ENCODE measurements around the gene PKP4.

Gene PKP4

GRCh38 chr2:158519481-158519880, 62.7 kb downstream of the PKP4 start:
- Mint-ChIP-seq H3K9me3 (no peaks in the 10 kb centered on the region), H3K4me1 (ENCODE audit: low read depth) (peaks cover 13% of the 10 kb centered on the region), H3K27me3 (no peaks in the 10 kb centered on the region), H3K36me3 (ENCODE audit: low read depth) (peaks cover 6% of the 10 kb centered on the region), H3K27ac (peak overlapping the region; percentile 6), H3K4me3 (no peak overlapping the region)
- intact Hi-C loops (cut with micrococcal nuclease), result no loop called here

DNA sequence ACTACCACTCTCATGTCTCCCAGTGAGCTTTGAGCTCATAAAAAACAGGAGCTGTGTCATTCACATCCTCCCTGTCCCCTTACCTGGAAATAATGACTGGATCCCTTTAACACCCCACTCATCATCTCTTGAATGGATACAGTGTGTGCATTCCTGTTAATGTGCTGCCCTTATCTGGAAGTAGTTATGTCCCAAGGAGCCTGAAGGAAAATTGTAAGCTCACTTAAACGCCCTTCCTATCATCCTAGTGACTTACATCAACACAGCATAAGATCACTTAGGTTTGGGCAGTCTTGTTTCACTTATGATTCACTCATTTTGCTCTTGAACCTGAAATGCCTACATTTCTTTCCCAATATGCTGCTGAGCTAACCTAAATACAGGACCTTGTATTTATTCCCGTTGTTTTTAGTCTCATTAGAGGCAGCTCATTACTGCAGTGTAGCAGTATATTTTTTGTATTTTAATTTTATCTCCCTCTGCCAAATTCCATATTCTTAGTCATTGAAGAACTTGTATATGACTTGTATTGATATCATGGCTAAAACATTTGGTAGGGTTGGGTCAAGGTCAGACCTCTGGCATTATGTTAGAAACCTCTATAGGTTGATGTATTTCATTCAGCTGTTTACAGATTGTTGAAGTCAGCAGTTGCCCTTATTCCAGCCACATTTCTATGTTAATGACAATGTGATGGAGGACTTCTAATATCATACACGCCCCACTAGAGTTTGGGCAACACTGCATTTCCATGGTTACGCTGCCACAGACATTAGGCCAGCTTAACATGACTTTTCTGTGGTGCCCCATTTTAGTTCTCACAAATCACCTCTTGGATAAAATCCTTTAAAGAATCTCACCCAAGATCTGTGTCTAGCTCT, 72.9 kb downstream of the PKP4 start:
- intact Hi-C loops (cut with micrococcal nuclease), result no loop called here
- Mint-ChIP-seq H3K27me3 (no peaks in the 10 kb centered on the region), H3K4me1 (ENCODE audit: low read depth) (no peaks in the 10 kb centered on the region), H3K9me3 (no peaks in the 10 kb centered on the region), H3K27ac (no peak overlapping the region), H3K4me3 (no peak overlapping the region), H3K36me3 (ENCODE audit: low read depth) (no peaks in the 10 kb centered on the region)

DNA sequence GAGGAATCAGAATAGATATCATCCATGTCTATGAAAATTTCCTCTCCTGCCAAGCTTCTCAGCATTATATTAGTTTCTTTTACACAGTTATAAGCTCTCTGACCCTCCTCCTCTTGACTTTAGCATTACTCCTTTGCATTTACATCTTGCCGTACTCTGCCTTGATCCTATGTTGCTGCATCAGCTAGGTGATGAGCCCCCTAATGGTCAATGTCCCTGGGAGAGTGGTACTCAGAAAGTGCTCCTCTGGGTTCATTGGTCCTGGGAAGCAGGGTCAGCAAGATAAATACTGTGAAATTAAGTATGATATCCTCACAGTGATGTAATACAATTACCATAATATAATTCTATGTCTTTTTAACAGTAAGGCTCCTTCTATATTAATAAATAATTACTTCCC, 74.1 kb downstream of the PKP4 start:
- intact Hi-C loops (cut with micrococcal nuclease), result no loop called here
- Mint-ChIP-seq H3K36me3 (ENCODE audit: low read depth) (no peaks in the 10 kb centered on the region), H3K9me3 (no peaks in the 10 kb centered on the region), H3K27ac (no peak overlapping the region), H3K4me3 (no peak overlapping the region), H3K27me3 (no peaks in the 10 kb centered on the region), H3K4me1 (ENCODE audit: low read depth) (no peaks in the 10 kb centered on the region)

DNA sequence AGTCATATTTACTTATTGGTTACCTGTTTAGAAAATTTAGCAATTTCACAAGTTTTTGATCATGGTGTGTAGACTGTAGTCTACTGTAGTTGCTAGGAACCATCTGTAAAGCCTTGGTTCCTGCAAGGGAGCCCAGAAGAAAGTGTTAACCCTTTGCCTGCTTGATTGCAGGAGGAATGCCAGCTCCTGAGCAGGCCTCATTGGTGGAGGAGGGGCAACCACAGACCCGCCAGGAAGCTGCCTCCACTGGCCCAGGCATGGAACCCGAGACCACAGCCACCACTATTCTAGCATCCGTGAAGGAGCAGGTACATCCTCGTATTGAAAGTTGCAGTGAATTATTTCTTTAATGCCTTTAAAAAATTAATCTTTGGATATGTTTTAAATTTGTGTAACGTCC, 76.3 kb downstream of the PKP4 start:
- Mint-ChIP-seq H3K4me3 (no peak overlapping the region), H3K36me3 (ENCODE audit: low read depth) (no peaks in the 10 kb centered on the region)

GRCh38 chr2:158539176-158540005, 82.6 kb downstream of the PKP4 start:
- Mint-ChIP-seq H3K4me1 (ENCODE audit: low read depth) (peaks cover under 1% of the 10 kb centered on the region), H3K36me3 (ENCODE audit: low read depth) (no peaks in the 10 kb centered on the region), H3K27me3 (no peaks in the 10 kb centered on the region), H3K9me3 (no peaks in the 10 kb centered on the region), H3K4me3 (no peak overlapping the region), H3K27ac (no peak overlapping the region)
- intact Hi-C loops (cut with micrococcal nuclease), result no loop called here

More for the DNA sequence above, 76.3 kb downstream of the PKP4 start:
- Mint-ChIP-seq H3K4me1 (ENCODE audit: low read depth) (no peaks in the 10 kb centered on the region), H3K9me3 (no peaks in the 10 kb centered on the region), H3K27me3 (no peaks in the 10 kb centered on the region), H3K27ac (no peak overlapping the region)
- intact Hi-C loops (cut with micrococcal nuclease), result no loop called here

DNA sequence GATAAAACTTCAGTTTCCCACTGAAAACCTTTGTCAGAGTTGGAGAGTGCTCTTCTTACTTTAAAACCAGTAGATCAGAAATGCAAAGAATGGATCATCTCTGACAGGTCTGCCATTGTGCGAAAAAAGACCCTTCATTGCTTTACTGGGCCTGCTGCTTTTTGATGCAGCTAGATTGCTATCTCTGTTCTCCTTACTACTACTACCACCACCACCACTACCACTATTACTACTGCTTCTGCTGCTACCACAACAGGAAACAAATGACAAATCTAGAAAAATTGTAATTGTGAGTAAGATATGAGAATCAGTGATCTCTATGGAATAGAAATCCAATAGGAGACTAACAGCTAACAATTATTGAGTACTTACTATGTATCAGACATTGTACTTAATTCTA, 85.8 kb downstream of the PKP4 start:
- Mint-ChIP-seq H3K4me3 (no peak overlapping the region), H3K27me3 (no peaks in the 10 kb centered on the region), H3K9me3 (no peaks in the 10 kb centered on the region), H3K4me1 (ENCODE audit: low read depth) (peaks cover 10% of the 10 kb centered on the region), H3K27ac (no peak overlapping the region), H3K36me3 (ENCODE audit: low read depth) (no peaks in the 10 kb centered on the region)
- intact Hi-C loops (cut with micrococcal nuclease), result no loop called here

DNA sequence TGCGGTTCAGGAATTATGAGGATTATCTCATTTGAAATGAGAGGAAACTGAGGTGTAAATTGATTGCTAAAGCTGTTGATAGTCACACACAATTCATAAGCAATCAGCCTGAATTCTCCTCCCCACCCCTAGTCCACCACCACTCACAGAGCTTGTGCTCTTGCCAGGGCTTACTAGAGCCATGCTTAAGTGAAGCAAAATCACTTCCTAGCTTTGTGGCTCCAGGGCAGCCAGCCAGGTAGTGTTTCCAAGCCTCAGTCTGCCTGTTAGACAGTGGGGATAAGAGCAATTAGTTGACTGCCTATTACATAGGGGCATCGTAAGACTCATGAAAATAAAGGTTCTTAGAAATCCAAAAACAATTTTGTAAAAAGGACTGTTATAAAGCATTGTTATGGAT, 87.2 kb downstream of the PKP4 start:
- H3K27me3 Mint-ChIP-seq, result no peaks in the 10 kb centered on the region

DNA sequence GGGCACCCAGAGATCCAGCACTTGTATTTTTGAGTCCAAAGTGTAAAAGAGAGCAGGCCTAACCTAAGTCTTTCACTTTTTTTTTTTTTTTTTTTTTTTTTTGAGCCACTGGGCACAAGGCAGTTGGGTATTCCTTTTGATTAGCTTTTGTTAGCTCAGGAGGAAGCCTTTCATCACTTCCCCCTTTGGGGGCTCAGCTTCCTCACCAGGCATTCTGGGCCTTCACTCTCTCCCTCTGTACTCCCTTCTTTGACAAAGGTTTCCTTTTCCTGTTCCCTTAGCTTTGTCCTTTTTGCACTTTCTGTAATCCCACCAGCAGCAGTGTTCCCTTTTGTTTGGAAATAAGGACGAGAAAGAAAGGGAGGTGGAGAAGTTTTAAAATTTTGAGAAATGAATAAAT, 88.2 kb downstream of the PKP4 start:
- H3K27me3 Mint-ChIP-seq, result no peaks in the 10 kb centered on the region
- intact Hi-C loops (cut with micrococcal nuclease), result no loop called here
- no peaks in the 10 kb centered on the region for H3K9me3 Mint-ChIP-seq
- no peak overlapping the region for H3K27ac Mint-ChIP-seq
- H3K4me3 Mint-ChIP-seq, result no peak overlapping the region
- peaks cover 10% of the 10 kb centered on the region for H3K4me1 Mint-ChIP-seq (ENCODE audit: low read depth)
- peaks cover 6% of the 10 kb centered on the region for H3K36me3 Mint-ChIP-seq (ENCODE audit: low read depth)

More for the DNA sequence above, 87.2 kb downstream of the PKP4 start:
- Mint-ChIP-seq H3K27ac (no peak overlapping the region), H3K4me1 (ENCODE audit: low read depth) (peaks cover 10% of the 10 kb centered on the region), H3K4me3 (no peak overlapping the region), H3K36me3 (ENCODE audit: low read depth) (peaks cover 6% of the 10 kb centered on the region), H3K9me3 (no peaks in the 10 kb centered on the region)
- intact Hi-C loops (cut with micrococcal nuclease), result no loop called here

DNA sequence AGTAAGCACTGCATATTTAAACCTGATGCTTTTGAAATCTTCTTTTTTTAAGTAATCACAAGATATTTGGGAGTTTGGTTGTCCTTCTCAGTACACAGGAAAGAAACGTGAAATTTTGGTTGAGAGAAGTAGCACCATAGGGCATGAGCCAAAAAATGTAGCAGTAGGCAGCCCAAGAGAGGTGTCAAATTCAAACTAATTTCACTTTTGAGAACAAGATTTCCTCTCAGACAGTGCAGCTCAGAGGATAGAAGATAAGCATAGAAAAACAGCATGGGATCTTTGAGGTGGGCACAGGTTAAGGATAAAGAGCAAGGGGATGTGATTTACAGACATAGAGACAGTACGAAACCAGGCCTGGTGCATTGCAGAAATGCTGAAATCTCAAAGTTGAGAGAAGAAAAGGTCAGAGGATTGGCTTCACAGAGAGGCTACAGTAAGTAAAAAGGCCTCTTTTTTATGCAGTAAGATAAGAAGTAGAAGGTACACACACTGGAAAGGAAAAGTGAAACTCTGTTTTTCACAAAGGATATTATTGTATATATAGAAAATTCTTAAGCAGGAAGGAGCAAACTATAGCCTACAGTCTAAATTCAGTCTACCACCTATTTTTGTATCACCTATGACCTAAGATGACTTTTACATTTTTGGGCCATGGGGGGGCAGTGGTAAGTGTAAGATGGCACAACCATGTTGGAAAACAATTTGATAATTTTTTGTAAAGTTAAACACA, 89.8 kb downstream of the PKP4 start:
- H3K4me3 Mint-ChIP-seq, result no peak overlapping the region
- no peak overlapping the region for H3K27ac Mint-ChIP-seq
- intact Hi-C loops (cut with micrococcal nuclease), result no loop called here
- H3K36me3 Mint-ChIP-seq (ENCODE audit: low read depth), result peaks cover 6% of the 10 kb centered on the region
- H3K9me3 Mint-ChIP-seq, result no peaks in the 10 kb centered on the region
- no peaks in the 10 kb centered on the region for H3K27me3 Mint-ChIP-seq
- H3K4me1 Mint-ChIP-seq (ENCODE audit: low read depth), result peaks cover 10% of the 10 kb centered on the region

- Mint-ChIP-seq H3K27me3 (no peaks in the 10 kb centered on the region), H3K4me3 (no peak overlapping the region), H3K9me3 (no peaks in the 10 kb centered on the region), H3K27ac (no peak overlapping the region), H3K36me3 (ENCODE audit: low read depth) (peaks cover 6% of the 10 kb centered on the region), H3K4me1 (ENCODE audit: low read depth) (no peaks in the 10 kb centered on the region)
- intact Hi-C loops (cut with micrococcal nuclease), result no loop called here
These were observed 96.5 kb downstream of the PKP4 start for GRCh38 chr2:158553257-158553656.

DNA sequence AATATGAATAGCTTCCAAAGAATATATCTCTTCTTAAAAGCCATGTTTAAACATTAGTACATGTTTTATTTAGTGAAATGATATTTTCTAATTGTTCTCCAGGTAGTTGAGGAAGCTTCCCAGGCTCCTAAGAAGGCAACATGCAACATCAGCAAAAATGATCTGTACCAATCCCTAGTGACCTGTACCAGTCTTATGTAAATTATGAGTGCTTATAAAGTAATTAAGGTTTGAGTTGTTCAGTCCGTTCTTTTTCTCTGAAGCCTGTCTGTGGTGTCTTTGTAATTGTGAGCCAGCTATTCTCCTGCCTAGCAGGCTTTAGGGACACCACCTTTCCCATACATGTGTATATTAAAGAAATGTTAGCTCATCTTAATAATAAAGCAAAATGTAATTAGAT, 98.2 kb downstream of the PKP4 start:
- intact Hi-C loops (cut with micrococcal nuclease), result no loop called here
- H3K27me3 Mint-ChIP-seq, result no peaks in the 10 kb centered on the region
- no peak overlapping the region for H3K27ac Mint-ChIP-seq
- H3K9me3 Mint-ChIP-seq, result no peaks in the 10 kb centered on the region
- no peaks in the 10 kb centered on the region for H3K4me1 Mint-ChIP-seq (ENCODE audit: low read depth)
- no peak overlapping the region for H3K4me3 Mint-ChIP-seq
- H3K36me3 Mint-ChIP-seq (ENCODE audit: low read depth), result no peaks in the 10 kb centered on the region

DNA sequence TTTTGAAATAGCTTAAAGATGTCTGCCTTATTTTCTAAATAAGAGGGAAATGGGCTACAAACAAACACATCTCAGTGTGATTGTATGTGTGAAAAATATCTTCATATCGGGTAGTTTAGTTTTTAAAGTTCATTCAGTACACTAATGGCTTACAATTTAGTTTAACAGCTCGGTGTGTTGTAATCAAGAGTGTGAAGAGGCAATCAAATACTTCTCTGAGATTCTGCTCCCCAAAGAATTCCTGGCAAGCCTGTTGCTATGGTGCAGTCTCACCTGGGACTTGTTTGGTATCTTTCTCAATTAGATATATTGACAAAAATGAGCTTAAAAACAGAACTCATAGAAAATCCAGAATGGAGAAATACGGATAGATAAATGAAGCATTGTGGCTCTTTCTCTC, 99.4 kb downstream of the PKP4 start:
- Mint-ChIP-seq H3K4me3 (no peak overlapping the region), H3K4me1 (ENCODE audit: low read depth) (no peaks in the 10 kb centered on the region), H3K9me3 (no peaks in the 10 kb centered on the region), H3K36me3 (ENCODE audit: low read depth) (no peaks in the 10 kb centered on the region), H3K27ac (no peak overlapping the region), H3K27me3 (no peaks in the 10 kb centered on the region)
- intact Hi-C loops (cut with micrococcal nuclease), result no loop called here

- H3K27me3 Mint-ChIP-seq, result no peaks in the 10 kb centered on the region
- intact Hi-C loops (cut with micrococcal nuclease), result no loop called here
- no peaks in the 10 kb centered on the region for H3K9me3 Mint-ChIP-seq
- H3K4me1 Mint-ChIP-seq (ENCODE audit: low read depth), result no peaks in the 10 kb centered on the region
- H3K27ac Mint-ChIP-seq, result no peak overlapping the region
- H3K4me3 Mint-ChIP-seq, result no peak overlapping the region
- no peaks in the 10 kb centered on the region for H3K36me3 Mint-ChIP-seq (ENCODE audit: low read depth)
These were observed 101.0 kb downstream of the PKP4 start for GRCh38 chr2:158557752-158558151.

DNA sequence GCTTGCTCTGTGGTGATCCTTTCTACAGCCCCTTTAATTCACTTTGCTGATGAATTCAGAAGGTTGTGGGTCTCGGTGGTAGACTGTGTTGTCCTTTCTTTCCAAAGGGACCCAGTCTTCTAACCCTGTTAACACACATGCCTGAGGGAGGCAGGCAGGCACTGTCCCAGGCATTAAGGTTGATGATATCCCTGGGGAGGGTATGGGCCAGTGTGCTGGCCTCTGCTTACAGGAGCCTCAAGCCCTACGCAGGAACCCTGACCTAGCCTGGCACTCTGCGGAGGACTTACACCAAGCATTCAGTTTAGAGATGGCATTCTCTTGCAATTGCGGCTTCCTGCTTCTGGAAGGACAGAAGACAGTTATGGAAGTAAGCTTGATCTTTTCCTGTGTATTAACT, 102.5 kb downstream of the PKP4 start:
- no peaks in the 10 kb centered on the region for H3K27me3 Mint-ChIP-seq
- H3K27ac Mint-ChIP-seq, result no peak overlapping the region
- no peaks in the 10 kb centered on the region for H3K36me3 Mint-ChIP-seq (ENCODE audit: low read depth)
- H3K4me3 Mint-ChIP-seq, result no peak overlapping the region
- intact Hi-C loops (cut with micrococcal nuclease), result no loop called here
- H3K9me3 Mint-ChIP-seq, result no peaks in the 10 kb centered on the region
- no peaks in the 10 kb centered on the region for H3K4me1 Mint-ChIP-seq (ENCODE audit: low read depth)
